Colon (tissue), 2 donors: ENCODE results near the gene MBOAT1.
"Not testable (repeated sequence)": the region's sequence is repeated elsewhere in the genome, so short reads cannot be mapped to it uniquely, and the experiment has no call there.

Source experiments
- FAIRE-seq: peaks from 2 replicates; lab custom pipeline; 2012; peaks lifted over from hg19 to GRCh38; lab: Jason Lieb, UNC
- donor health status: control.
- donor health status: control.

Gene MBOAT1, protein sequence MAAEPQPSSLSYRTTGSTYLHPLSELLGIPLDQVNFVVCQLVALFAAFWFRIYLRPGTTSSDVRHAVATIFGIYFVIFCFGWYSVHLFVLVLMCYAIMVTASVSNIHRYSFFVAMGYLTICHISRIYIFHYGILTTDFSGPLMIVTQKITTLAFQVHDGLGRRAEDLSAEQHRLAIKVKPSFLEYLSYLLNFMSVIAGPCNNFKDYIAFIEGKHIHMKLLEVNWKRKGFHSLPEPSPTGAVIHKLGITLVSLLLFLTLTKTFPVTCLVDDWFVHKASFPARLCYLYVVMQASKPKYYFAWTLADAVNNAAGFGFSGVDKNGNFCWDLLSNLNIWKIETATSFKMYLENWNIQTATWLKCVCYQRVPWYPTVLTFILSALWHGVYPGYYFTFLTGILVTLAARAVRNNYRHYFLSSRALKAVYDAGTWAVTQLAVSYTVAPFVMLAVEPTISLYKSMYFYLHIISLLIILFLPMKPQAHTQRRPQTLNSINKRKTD

DNA sequence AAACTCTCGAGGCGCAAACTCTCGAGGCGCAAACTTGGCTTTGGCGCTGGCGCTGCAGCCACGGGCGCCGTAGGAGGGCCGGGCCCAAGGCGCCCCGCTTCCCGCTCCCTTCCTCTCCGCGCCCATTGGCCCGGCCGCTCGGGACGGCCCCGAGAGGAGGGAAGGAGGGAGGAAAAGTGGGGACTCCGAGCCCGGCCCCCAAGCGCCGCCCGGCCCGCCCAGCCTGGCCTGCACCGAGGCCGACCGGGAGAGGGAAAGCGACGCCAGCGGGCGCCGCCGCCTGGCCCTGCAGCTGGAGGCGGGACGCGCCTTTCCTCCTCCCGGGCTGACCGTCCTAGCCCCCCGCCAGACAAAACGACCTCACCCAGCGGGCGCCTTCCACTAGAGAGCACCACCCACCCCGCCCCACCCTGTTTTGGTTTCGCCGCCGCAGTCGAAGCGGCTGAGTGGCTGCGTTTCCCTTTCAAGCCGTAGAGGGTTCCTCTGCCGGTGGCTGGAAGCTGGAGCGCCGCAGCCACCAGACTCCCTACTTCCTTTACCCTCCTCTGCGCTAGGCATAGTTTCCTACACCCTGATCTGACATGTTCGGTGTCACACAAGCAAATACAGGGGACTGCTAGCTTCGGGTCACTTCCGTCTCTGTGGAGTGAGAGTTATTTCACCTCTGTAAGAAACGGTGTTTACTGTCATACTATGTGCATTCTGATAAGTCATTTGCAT is at the start of gene MBOAT1:
TSS of gene MBOAT1 (minus strand) at position 78 of the 720 bp plus-strand sequence. CDS start 235 bp downstream, outside the sequence.
- FAIRE-seq = no peak

DNA sequence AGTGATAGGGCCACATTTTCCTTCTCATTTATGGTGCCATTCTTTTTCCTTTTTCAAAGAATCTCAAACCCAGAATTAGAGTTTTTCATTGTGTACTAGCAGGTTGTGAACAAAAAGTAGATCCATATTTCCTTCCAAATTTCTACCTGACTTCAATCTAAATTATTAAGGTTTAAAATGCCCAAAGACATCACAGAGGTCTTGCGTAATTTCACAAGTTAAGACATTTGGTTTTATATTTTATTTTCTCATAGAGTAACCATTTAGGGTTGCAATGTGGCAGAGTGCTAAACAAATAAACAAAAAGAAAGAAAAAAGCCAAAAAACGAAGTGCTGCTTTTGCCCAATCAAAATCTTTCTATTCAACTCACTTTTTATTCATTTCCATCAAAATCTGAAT is 49.4 kb upstream of the MBOAT1 start:
- FAIRE-seq = no peak

DNA sequence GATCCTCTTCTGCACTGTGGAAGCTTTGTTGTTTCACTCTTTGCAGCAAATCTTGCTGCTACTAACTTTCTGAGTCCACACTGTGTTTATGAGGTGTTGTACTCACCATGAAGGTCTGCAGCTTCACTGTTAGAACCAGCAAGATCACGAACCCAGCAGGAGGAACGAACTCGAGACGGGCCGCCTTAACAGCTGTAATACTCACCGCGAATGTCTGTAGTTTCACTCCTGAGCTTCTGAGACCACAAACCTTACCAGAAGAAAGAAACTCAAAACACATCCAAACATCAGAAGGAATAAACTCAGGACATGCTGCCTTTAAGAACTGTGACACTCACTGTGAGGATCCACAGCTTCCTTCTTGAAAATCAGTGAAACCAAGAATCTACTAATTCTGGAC is 48.1 kb upstream of the MBOAT1 start:
- no peak for FAIRE-seq

DNA sequence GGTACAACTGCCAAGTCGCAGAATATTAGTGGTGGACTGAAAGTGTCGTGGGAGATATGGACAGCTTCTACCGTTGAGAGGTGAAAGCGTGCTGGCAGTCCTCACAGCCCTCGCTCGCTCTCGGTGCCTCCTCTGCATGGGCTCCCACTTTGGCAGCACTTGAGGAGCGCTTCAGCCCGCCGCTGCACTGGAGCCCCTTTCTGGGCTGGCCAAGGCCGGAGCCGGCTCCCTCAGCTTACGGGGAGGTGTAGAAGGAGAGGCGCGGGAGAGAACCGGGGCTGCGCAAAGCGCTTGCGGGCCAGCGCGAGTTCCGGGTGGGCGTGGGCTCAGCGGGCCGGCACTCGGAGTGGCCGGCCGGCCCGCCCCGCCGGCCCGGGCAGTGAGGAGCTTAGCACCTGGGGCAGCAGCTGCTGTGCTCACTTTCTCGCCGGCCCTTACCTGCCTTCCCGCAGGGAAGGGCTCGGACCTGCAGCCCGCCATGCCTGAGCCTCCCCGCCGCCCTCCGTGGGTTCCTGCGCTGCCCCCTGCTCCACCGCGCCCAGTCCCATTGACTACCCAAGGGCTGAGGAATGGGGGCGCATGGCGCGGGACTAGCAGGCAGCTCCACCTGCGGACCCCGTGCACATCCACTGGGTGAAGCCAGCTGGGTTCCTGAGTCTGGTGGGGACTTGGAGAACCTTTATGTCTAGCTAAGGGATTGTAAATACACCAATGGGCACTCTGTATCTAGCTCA is 47.2 kb upstream of the MBOAT1 start:
- no peak for FAIRE-seq

DNA sequence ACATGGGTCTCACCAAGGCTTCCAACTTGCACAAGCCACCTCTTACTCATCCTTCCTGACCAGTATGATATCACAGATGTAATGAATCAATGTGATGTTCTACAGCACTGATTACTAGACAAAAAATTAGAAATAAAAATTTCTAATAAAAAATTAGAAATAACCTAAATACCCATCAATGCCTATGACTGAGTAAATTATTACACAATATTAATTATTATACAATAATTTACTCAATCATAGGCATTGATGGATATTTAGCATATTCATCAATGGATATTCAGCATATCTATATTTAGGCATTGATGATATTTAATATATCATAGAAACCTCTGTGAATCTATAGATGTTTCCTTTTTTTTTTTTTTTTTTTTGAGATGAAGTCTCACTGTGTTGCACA is 43.2 kb upstream of the MBOAT1 start:
- FAIRE-seq = no peak

DNA sequence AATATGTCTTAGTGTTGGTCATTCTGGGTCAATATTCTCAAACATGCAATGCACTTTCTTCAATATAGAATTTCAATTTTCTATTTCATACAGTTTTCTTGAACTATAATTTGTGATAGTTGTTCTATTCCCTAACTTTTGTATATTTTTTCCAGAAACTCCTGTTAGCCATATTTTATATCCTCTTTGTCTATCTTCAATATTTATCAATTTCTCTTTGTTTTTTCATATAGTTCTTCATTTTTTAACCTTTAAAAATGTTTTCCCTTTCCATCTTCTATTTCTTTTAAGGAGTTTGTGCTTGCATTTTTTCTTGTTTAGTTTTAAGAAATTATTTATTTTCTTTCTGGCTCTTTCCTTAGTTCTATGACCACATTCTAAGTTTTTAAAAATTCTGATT is 42.0 kb upstream of the MBOAT1 start:
- FAIRE-seq = no peak

DNA sequence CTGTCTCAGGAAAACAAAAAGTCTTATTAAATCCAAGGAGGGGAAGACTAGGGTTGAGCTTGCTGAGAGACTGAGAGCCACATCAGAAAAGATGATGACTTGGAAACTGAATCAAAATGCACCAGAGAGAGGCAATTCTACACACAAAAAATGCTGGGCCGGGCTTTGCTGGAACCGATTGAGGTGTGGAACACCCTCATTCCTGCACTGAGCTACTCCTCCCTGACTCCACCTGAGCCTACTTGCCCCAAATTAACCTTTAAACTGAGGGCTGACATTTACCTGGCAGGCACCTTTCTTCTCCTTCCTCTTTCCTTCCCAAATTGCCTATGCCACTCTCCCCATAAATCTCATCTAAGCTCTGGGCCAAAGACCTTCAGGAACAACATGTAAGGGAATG is 40.8 kb upstream of the MBOAT1 start:
- no peak for FAIRE-seq

DNA sequence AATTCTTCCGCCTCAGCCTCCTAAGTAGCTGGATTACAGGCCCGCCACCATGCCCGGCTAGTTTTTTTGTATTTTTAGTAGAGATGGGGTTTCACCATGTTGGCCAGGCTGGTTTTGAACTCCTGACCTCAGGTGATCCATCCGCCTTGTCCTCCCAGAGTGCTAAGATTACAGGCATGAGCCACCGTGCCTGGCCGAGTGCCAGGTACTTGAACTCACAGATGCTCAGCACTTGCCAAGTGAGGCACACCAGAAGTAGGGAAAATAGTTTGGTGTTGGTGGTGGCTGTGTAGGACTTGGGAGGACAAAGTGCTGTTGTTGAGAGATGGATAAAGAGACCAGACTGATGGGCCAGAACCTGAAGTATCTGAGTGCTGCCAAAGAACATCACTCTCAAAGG is 40.0 kb upstream of the MBOAT1 start:
- no peak for FAIRE-seq

DNA sequence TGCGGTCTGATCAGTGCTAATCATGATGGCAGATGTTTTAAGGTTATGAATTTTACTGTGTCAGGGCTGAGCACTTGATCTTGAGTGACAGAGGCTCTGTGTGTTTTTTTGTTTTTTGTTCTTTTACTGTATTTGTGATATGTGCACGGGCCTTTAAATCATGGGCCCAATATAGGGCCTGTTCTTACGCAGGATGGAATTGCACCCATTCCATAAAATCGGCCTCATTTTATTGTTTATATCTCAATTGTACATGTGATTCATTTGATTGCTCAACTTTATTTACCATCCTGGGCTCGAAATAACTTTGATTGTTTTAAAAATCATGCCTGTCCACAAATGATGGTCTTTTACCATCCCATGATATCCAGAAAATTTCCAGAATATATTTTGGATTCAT is 39.3 kb upstream of the MBOAT1 start:
- FAIRE-seq = no peak

DNA sequence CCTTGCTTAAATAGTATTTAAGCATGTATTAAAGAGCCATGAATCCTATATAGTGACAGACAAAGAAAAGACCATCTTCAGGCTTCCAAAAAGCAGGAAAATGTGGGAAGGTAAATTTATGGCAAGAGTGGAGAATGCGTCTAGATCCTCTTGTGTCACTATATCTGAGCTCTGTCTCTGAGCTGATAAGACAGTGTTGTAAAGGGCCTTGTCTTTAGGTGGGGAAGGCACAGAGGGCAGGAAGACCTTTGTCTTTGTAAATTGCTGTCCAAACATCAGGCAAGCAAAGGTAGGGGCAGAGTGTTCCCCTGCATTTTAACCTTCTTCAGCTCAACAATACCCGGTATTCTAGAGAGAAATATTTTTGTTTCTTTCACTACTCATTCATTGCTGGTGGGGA is 33.9 kb upstream of the MBOAT1 start:
- FAIRE-seq = no peak

DNA sequence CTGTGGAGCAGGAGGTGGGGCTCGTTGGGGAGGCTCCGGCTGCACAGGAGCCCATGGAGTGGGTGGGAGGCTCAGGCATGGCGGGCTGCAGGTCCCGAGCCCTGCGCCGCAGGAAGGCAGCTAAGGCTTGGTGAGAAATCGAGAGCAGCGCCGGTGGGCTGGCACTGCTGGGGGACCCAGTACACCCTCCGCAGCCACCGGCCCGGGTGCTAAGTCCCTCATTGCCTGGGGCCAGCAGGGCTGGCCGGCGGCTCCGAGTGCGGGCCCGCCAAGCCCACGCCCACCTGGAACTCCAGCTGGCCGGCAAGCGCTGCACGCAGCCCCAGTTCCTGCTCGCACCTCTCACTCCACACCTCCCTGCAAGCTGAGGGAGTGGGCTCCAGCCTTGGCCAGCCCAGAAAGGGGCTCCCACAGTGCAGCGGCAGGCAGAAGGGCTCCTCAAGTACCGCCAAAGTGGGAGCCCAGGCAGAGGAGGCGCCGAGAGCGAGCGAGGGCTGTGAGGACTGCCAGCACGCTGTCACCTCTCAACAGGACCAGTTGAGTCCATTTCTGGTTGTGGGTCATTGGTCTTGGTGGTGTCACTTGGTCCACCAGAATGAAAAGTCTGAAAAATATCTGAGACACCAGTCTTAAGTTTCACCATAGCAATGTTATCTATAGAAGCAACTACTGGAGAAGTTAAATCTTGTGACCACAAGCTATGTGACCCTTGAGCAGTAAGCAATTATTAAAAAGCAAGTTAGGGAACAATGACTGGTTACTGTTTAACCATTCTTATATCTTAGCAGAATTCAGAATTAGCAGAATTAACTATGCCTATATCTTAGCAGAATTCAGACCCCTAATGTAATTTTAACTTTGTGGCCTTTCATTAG is 32.8 kb upstream of the MBOAT1 start:
- FAIRE-seq = not testable (repeated sequence)

DNA sequence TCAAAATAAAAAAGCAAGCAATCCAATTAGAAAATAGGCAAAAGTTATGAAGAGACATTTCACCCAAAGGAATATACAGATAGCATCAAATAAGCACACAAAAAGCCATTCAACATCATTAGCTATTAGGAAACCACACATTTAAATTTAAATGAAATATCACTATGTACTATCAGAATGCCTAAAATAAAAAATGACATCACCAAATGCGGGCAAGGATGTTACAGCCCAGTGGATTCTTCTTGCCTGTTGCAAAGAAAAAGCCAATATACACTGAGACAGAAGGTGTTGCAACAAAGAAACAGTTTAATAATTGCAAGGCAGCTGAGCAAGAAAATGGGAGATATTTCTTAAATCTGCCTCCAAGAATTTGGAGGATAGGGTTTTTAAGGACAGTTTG is 31.0 kb upstream of the MBOAT1 start:
- no peak for FAIRE-seq

DNA sequence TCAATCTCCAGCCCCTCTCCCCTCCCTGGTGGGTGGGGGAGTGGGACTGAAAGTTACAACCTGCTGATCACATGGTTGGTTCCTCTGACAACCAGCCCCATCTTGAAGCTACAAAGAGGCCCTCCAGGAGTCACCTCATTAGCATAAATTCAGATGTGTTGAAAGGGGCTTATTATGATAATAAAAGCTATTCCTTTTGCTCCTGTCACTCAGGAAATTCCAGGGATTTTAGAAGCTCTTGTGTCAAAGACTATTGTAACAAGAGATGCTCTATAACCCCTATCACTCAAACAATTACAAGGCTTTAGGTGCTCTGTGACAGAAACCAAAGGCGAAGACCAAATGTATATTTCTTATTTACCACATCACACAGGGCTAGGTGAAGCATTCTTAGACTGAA is 30.1 kb upstream of the MBOAT1 start:
- no peak for FAIRE-seq

DNA sequence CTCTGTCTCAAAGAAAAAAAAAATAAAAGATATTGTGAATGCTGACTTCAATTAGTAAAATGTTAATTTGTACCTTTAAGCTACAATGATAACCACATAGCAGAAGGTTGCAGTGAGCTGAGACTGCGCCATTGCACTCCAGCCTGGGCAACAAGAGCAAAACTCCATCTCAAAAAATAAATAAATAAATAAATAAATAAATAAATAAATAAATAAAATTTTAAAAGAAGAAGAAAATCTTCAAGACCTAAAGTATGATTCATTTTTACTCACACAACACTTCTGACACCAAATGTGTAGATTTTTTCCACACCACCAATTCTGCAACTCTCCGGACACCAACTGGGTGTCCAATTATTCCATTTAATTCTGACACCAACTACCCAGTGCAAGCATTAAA is 28.8 kb upstream of the MBOAT1 start:
- FAIRE-seq = no peak

DNA sequence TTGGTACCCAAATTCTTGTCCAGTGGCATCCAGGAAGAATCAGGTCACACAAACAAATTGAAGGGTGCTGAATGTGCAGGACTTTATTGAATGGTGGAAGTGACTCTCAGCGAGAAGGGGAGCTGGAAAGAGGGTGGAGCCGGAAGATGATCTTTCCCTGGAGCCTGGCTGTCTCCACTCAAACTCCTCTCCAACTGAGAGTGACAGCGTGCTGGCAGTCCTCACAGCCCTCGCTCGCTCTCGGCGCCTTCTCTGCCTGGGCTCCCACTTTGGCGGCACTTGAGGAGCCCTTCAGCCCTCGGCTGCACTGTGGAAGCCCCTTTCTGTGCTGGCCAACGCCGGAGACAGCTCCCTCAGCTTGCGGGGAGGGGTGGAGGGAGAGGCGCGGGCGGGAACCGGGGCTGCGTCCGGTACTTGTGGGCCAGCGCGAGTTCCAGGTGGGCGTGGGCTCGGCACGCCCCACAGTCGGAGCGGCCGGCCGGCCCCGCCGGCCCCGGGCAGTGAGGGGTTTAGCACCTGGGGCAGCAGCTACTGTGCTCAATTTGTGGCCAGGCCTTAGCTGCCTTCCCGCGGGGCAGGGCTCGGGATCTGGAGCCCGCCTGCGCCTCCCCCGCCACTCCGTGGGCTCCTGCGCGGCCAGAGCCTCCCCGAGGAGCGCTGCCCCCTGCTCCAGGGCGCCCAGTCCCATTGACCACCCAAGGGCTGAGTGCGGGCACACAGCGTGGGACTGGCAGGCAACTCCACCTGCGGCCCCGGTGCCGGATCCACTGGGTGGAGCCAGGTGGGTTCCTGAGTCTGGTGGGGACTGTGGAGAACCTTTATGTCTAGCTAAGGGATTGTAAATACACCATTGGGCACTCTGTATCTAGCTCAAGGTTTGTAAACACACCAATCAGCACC is 26.7 kb upstream of the MBOAT1 start:
- FAIRE-seq = no peak

DNA sequence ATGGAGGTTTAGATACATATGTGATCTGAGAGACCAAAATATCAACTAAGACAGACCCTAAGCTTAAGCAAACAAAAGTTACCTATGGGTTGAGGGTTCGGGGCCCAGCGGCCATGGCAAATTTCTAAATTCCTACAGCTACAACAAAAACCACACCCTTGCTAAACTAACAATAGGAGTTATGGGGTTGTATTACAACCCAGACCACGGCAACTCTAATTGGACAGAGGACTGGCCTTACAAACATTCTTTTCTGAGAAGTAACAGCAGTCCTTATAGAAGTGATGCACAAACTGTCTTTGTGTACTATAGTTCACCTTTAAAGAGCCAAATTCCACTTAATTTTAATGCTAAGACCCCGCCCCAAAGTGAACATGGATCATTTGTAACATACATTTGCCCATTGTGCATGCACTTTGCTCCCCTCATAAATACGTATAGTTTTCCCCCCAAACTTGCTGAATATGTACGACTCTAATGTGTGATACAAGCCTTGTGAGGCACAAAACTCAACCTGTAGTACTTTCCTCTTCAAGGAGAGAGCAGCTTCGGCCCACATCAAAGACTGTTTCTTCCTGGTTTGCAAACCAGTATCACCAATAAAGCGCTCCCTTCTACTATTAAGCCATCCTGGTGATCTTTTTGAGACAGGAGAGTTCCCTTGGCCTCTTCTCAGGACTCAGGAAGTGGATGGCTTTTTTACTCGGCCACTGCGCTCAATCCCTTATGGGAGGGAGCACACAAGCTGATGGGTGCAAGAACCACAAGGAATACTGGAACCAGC is 25.6 kb upstream of the MBOAT1 start:
- FAIRE-seq = no peak

DNA sequence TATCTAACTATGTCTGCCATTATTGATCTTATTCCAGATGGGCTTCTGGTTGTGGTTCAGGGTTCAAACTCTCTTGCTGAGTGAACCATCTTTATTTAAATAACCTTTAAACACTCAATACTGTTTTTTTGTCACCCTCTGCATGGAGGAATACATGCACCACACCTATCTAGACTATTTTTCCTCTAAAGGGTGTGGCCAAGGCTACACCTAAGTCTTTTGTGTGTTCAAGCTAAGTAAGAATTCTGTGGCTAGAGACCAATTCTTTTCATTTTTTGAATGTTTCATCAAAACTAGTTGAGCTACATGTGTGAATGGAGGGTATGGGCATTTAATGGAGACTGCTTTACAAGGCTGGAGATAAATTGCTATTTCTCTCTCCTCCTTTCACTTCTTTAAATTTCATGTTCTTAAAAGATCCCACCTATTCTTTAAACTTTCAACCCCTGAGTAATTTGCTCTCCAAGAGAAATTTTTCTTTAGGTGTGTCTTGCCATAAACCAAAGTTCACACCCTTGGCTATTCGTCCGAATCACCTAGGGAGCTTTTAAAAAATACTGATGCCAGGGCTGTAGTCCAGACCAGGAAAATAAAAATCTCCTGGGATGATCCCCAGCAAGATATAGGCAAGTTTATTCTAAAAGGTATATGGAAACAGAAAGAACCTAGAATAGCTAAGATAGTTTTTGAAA is 24.8 kb upstream of the MBOAT1 start:
- FAIRE-seq = no peak

DNA sequence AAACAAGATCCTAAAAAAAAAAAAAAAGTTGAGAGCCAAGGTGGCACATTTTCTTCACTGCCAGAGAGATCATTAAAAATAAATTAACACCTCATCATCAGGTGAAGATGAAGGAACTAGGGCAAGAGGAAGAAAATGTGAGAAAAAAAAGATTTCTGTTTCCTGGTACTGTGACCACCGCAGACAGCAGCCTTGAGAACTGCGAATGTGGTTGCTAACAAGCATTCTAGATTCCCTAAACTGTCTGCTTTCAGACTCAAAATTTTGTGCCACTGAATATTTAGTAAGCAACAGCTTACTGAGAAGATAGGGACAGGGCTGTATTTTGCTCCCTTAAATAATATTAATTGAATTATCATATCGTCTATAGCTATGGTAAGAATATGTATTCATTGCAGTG is 24.1 kb upstream of the MBOAT1 start:
- no peak for FAIRE-seq

DNA sequence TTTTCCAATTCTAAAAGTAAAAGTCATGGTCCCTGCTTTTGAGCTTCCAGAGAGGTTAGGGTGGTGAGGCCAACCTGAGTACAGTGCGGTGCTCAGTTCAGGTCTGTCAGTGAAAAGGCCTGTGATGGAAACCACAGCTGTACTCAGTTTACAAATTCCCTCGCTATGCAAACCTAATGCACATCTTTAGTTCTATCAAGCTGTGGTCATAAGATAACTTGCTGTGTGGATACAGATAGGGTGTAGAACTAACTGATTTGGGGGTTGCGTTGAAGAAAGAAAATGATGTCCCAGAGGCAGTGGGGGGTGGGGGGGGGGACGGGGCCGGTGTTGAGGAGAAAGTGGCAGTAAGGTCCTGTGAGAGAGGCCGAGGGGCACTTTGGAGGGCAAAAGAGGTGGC is 22.8 kb upstream of the MBOAT1 start:
- FAIRE-seq = no peak
